ENCODE results near the gene TRIP12.

Gene TRIP12

DNA sequence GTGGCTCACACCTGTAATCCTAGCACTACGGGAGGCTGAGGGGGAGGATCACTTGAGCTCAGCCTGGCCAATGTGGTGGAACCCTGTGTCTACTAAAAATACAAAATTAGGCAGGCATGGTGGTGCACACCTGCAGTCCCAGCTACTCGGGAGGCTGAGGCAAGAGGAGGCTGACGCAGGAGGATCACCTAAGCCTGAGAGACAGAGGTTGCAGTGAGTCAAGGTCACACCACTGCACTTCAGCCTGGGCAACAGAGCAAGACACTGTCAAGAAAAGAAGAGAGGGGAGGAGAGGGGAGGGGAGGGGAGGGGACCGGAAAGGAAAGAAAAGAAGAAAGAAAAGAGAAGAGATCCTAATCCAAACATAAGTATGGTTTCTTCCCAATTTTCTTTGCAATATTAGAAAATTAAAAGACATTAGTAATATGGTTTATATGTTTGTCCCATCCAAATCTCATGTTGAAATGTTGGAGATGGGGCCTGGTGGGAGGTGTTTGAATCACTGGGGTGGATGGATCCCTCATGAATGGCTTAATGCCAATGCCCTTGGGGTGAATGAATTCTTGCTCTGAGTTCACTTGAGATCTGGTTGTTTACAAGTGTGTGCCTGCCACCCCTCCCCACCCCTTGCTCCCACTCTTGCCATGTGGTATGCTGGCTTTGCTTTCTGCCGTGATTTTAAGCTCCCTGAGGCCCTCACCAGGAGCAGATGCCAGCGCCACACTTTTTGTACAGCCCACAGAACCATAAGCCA lies 50.7 kb downstream of the TRIP12 start:
- CTCF ChIA-PET = no interaction called here
- no peak for TF ChIP-seq BCL6B (tag by site-specific recombination; IDR thresholded peaks at IDR 0.05)
- no peak for TF ChIP-seq GLI4 (tag by site-specific recombination; IDR thresholded peaks at IDR 0.05)
- no peak for TF ChIP-seq RBAK (tag by site-specific recombination; IDR thresholded peaks at IDR 0.05)
- no peak for TF ChIP-seq ZNF248 (tag by site-specific recombination; IDR thresholded peaks at IDR 0.05)
- Histone ChIP-seq H3K9me3 (ENCODE audit: control insufficient read depth, insufficient read depth, low read depth, low read length) (no peaks in the 10 kb centered on the region), H3K36me3 (ENCODE audit: control insufficient read depth in 2 of 2, insufficient read depth in 1 of 2, low read length in 2 of 2) (peaks cover 8 to 28% of the 10 kb centered on the region in 2 experiments; a peak in 2 of 3 replicates), H3K4me3 (ENCODE audit: low read depth, low read length) (no peak overlapping the region), H3K27ac (ENCODE audit: extremely low read depth, low read depth, low read length) (no peak overlapping the region), H3K4me1 (ENCODE audit: control insufficient read depth, insufficient read depth, low read length) (peaks cover 19% of the 10 kb centered on the region)
- POLR2A ChIA-PET = no interaction called here

DNA sequence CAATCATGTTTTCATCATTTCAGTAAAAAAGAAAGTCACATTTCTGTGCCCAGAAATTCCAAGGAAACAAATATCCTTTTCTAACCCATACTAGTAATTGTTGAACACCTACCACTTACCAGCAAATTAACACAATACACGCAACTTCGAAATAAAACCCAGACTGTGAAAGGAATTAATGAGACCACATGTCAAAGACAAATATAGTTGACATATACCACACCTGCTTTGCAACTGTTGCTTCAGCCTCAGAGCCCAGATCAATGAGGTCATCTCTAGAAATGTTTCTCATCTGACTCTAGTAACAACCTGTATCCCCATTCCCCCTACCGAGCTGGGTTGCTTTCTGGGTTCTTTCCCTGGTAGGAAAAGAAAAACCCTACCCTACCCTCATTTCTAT lies 52.6 kb downstream of the TRIP12 start:
- Histone ChIP-seq H3K36me3 (ENCODE audit: control insufficient read depth in 2 of 2, insufficient read depth in 1 of 2, low read length in 2 of 2) (peaks cover 8 to 28% of the 10 kb centered on the region in 2 experiments; a peak in 2 of 3 replicates), H3K4me1 (ENCODE audit: control insufficient read depth, insufficient read depth, low read length) (peaks cover 9% of the 10 kb centered on the region), H3K4me3 (ENCODE audit: low read depth, low read length) (no peak overlapping the region), H3K9me3 (ENCODE audit: control insufficient read depth, insufficient read depth, low read depth, low read length) (no peaks in the 10 kb centered on the region), H3K27ac (ENCODE audit: extremely low read depth, low read depth, low read length) (no peak overlapping the region)
- ChIA-PET CTCF (no interaction called here), POLR2A (no interaction called here)
- no peak for TF ChIP-seq ZNF843 (tag by site-specific recombination; IDR thresholded peaks at IDR 0.05)
- no peak for TF ChIP-seq FEZF1 (tag by site-specific recombination; IDR thresholded peaks at IDR 0.05)
- peak; percentile 30; the same call in 1 of the 2 replicates for TF ChIP-seq ATF2 (tag by site-specific recombination; IDR thresholded peaks at IDR 0.05; ENCODE audit: low read depth)
- TF ChIP-seq ZNF311 (tag by site-specific recombination; IDR thresholded peaks at IDR 0.05; ENCODE audit: borderline replicate concordance) = no peak
- 0 out of 2 replicates have a peak, but pooled peaks have one; percentile 49 for TF ChIP-seq ZNF211 (tag by site-specific recombination; IDR thresholded peaks at IDR 0.05; ENCODE audit: low read depth)
- peak; percentile 96 for TF ChIP-seq SCRT2 (tag by site-specific recombination; IDR thresholded peaks at IDR 0.05)

- Histone ChIP-seq H3K4me1 (ENCODE audit: control insufficient read depth, insufficient read depth, low read length) (peaks cover 7% of the 10 kb centered on the region), H3K4me3 (ENCODE audit: low read depth, low read length) (no peak overlapping the region), H3K27ac (ENCODE audit: extremely low read depth, low read depth, low read length) (no peak overlapping the region), H3K9me3 (ENCODE audit: control insufficient read depth, insufficient read depth, low read depth, low read length) (no peaks in the 10 kb centered on the region), H3K36me3 (ENCODE audit: control insufficient read depth in 2 of 2, insufficient read depth in 1 of 2, low read length in 2 of 2) (peaks cover 8 to 28% of the 10 kb centered on the region in 2 experiments; a peak in 2 of 3 replicates)
- CTCF ChIA-PET = interaction anchor here (0.6 kb wide), 1 partner anchor 347 kb away, joined by 3 read pairs; no protein-coding TSS in a partner anchor
- POLR2A ChIA-PET = no interaction called here
- TF ChIP-seq ZNF518A (tag by site-specific recombination; conservative IDR thresholded peaks at IDR 0.05; ENCODE audit: low read depth) = no peak
- no peak for TF ChIP-seq ZNF324 (tag by site-specific recombination; IDR thresholded peaks at IDR 0.05)
- TF ChIP-seq ZNF529 (tag by site-specific recombination; IDR thresholded peaks at IDR 0.05; ENCODE audit: insufficient replicate concordance) = no peak
- TF ChIP-seq, protein P1, sequence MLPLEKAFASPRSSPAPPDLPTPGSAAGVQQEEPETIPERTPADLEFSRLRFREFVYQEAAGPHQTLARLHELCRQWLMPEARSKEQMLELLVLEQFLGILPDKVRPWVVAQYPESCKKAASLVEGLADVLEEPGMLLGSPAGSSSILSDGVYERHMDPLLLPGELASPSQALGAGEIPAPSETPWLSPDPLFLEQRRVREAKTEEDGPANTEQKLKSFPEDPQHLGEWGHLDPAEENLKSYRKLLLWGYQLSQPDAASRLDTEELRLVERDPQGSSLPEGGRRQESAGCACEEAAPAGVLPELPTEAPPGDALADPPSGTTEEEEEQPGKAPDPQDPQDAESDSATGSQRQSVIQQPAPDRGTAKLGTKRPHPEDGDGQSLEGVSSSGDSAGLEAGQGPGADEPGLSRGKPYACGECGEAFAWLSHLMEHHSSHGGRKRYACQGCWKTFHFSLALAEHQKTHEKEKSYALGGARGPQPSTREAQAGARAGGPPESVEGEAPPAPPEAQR (tag by site-specific recombination; IDR thresholded peaks at IDR 0.05) = no peak
- no peak for TF ChIP-seq ZNF660 (tag by site-specific recombination; IDR thresholded peaks at IDR 0.05)
Observed at GRCh38 chr2:229868794-229869193, 53.0 kb downstream of the TRIP12 start.
